Activated effector memory CD4-positive, alpha-beta T cell treated with Interleukin-2 at 50 U/mL for 16 hours (primary cell): ENCODE data around the gene PM20D1.
A peak's percentile ranks its signal among the peaks of the same experiment; 100 is the strongest.
"Not testable (repeated sequence)": the region's sequence is repeated elsewhere in the genome, so short reads cannot be mapped to it uniquely, and the experiment has no call there.

Experiments used
- DNase-seq: peaks from one replicate; pipeline ENCODE4 v3.0.0-alpha.2; 2020

The PM20D1 gene

DNA sequence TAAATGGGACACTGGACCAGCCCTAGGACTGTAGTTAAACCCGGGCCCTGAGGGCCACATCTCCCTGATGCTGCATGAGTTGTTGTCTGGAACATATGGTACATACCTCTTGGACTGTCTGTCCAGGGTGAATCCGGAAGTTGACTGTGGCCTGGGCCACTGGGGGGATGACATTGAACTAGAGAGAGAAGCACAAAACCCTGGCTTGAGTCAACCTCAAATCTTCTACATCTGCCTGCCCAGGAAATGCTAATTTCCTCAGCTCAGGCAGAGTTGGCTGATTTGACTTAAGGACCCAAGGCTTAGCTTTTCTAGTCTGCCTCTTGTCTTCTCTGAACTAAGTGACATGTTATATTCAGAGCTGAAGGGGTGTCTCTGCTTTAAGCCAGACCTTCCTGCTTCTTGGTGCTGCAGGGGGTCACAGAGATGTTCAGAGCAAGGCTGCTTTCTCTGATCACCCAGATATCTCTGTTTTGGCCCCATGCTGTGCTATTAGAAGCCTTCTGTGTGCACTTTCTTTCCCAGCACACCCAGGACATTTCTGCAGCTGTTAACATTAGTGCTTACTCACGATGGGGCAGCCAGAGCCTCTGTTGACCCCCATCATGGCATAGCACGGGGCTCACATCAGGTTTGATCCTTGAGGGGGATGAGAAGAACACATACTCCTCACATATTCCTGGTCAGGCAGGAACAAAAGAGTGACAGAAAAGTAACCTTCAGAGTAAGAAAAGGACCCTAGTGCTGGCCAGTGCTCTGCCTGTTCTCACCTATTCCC, 9.6 kb downstream of the PM20D1 start:
- no peak for DNase-seq

DNA sequence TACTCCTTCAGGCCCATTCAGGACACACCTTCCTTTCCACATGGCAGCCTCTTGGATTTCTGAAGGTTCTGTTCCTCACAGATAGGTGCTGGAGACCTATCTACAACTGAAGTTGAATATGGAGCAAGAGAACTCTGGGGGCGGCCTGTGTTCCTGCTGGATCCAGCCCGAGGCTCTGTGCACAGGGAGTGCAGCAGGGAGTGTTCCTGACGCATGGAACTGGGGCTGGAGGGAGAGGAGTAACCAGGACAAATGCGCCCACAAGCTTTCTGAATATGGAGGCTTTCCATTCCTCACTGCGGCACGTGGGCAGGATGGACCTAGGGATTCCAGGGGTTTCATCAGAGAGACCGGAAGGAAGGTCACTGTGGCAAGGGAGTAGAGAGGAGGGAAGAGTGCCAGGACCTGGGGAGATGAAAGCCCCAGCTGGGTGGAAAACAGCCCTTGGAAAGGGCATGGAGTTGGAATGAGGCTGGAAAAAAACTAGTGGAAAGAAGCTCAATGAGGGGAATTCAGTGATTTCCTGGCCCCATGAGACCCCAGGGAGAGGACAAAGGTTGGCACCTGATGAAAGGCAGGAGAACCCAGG, 12.5 kb downstream of the PM20D1 start:
- DNase-seq: no peak

DNA sequence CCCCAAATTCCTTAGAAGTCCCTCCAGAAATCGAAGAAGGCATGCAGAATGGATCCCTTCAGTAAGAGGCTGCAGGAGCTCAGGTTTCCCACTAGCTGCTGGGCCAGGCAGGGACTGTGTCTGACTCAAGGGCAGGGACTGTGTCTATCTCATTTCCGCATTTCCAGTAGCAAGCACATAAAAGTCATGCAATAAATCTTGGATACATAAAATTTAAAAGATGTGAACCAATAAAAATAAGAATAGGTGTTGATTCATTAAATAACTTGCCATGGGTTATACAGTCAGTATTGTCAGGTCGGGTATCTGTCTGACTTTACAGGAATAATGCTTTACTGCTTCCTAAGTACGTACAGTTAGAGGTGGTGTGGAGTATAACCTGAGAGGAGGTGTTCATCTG, 15.2 kb downstream of the PM20D1 start:
- DNase-seq: no peak

DNA sequence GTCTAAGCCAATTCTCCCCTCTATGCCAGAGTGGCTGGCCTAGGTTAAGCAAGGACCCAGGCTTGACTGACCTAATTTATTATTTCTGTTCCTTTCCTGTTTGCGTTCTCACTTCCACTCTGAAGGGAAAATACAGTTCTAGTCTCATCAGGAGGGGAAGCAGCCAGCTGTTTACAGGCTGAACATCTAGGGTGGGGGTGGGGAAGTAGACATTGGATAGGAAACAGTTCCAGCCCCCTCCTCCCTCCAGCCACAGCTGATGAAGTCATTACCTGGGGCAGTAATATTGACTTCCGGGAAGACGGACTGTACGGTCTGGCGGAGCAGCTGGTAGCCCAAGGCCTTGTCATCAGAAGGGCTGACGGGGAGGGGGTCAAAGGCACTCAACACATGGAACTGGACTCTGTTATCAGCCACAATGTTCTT, 17.6 kb downstream of the PM20D1 start:
- DNase-seq: no peak

DNA sequence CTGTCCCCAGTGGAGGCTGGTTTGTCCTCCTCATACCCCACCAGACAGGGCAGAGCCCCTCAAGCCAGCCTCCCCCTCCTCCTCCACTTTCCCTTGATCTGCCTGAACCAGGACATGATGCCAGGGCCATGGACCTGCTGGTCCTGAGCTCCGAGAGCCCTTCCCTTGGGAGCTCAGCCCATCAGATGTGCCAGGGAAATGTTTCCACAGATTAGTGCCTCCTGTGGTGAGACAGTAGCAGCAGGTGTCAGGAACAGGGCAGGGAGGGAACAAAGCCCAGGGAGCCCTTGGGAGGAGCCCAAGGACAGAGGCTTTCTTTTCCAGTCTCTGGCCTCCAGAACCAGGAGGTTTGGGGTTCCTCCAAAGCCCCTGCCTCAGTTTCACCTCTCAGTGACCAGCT, 22.3 kb downstream of the PM20D1 start:
- no peak for DNase-seq

DNA sequence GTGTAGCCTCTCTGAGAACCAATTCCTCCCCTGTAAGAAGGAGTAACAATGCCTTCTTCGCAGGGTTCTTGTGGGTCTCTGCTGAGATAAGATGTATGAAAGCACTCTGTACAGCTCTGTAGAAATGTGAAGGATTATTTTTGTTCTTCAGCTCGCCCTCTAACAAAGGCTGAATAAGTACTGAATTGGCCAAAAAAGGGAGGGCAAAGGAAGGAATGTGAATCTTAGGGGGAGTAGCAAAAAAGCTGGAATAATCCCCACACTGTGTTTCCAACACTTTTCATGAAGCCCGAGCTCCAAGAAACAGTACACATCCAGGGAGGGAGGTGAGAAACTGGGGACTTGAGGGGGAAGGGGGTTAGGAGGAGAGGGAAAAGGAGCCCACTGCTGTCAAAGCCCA, 22.9 kb downstream of the PM20D1 start:
- no peak for DNase-seq

DNA sequence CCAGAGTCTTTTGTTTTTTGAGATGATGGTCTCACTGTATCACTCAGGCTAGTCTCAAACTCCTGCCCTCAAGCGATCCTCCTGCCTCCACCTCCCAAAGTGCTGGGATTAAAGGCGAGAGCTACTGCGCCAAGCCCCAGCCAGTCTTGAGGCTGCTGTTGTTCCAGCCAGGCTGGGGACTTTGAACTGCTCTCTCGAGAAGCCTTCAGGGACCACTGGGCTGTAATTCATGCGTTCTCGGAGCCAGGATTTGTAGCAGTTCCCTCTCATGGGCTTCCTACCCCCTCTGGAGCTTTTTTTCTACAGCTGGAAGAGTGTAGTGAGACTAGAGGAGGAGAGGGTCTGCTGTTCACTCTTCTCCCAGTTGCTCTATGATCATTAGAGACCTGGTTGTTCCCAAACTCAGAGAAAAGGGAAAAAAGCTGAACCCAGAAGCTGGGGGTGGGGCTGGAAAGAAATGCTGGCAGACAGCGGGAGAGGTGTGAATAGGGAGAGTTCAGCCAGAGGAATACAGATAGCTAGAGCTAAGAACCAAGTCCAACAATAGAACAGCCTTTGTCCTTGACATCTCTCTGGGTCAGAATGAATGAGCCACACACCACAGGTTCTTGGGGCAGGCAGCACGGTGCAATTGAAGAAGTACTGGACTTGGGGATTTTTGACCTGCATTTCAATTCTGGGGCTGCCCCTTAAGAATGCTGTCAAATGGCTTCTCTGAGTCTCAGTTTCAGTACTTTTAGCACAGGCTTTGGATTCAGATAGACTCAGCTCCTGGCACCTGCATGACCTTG, 23.7 kb downstream of the PM20D1 start:
- DNase-seq: no peak

DNA sequence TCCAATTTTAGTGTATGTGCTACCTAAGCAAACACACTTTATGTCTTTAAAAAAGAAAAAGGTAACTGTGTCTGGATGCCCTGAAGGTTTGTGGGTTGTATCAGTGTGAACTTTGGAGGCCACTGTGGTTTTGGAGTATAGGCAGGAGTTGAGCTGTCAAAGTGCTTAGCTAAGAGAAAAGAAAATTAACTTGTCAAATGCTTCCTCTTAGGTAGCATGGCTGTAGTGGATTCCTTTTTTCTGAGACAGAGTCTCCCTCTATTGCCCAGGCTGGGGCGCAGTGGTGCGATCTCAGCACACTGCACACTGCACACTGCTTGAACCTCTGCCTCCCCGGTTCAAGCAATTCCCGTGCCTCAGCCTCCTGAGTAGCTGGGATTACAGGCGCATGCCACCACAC, 25.8 kb downstream of the PM20D1 start:
- no peak for DNase-seq

DNA sequence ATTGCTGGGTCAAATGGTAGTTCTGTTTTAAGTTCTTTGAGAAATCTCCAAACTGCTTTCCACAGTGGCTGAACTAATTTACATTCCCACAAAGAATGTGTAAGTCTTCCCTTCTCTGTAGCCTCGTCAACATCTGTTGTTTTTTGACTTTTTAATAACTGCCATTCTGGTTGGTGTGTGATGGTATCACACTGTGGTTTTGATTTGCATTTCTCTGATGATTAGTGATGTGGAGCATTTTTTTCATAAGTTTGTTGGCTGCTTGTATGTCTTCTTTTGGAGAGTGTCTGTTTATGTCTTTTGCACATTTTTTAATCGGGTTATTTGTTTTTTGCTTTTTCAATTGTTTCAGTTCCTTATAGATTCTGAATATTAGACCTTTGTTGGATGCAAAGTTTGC, 26.7 kb downstream of the PM20D1 start:
- DNase-seq: not testable (repeated sequence)

DNA sequence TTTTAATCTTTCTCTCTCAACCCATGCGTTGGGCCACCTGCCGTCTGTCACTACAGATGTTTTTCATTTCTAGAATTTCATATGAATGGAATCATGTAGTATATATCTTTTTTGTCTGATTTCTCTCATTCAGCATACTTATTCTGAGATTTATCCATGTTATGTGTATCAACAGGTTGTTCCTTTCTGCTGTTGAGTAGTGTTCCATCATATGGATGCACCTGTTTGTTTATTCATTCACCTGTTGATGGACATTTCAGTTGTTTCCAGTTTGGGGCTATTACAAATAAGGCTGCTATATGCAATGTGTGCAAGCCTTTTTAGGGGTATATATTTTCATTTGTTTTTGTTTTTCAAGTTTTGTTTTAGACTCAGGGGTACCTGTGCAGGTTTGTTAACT, 27.5 kb downstream of the PM20D1 start:
- no peak for DNase-seq

DNA sequence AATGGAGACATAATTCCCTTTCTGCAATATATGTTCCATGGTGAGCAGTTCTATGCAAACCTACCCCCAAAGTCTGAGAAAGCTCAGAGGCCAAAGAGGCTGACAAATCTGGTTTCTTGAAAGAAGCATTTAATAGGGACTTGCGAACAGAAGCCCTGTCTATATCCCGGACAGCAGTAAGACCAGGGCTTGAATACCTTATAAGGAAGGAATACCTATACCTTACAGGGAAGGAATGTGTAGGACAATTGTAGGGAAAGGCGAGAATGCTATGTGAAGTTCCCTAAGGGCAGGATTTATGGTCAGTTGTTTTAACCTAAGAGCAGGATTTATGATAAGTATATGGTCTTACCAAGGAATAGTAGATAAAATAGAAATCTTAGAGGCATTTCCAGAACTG, 31.9 kb downstream of the PM20D1 start:
- no peak for DNase-seq

DNA sequence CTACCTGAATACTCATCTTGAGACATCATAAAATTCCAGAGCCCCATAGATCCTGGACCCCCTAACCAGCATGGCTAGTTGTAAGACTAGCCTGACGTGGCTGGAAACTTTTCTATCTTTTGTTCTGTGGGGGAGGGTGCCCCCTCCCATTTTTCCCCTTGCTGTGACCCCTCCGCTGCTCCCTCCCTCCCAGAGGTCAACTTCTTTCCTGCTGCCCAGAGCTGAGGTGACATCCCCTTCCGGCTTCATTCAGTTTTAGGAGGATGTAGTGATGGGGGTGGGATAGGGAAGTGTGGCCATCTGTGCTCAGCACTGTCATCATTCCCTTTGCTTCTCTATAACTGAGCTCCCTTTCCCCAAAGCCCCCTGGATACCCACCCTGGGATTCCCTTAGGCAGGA, 32.6 kb downstream of the PM20D1 start:
- DNase-seq: no peak

DNA sequence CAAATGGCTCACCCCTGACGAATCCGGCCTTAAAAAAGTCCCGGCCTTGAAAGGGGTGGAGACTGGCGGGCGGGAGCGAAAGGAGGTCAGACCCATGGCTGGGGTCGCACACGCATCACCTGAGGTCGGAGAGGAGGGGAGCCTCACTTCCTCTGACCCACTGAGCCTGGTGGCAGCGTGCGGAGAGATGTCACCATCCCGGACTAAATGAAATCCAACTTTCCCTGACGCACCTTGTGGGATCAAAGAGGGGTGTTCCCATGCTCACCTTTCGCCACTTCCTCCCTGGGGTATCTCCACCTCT, 36.2 kb downstream of the PM20D1 start:
- no peak for DNase-seq

DNA sequence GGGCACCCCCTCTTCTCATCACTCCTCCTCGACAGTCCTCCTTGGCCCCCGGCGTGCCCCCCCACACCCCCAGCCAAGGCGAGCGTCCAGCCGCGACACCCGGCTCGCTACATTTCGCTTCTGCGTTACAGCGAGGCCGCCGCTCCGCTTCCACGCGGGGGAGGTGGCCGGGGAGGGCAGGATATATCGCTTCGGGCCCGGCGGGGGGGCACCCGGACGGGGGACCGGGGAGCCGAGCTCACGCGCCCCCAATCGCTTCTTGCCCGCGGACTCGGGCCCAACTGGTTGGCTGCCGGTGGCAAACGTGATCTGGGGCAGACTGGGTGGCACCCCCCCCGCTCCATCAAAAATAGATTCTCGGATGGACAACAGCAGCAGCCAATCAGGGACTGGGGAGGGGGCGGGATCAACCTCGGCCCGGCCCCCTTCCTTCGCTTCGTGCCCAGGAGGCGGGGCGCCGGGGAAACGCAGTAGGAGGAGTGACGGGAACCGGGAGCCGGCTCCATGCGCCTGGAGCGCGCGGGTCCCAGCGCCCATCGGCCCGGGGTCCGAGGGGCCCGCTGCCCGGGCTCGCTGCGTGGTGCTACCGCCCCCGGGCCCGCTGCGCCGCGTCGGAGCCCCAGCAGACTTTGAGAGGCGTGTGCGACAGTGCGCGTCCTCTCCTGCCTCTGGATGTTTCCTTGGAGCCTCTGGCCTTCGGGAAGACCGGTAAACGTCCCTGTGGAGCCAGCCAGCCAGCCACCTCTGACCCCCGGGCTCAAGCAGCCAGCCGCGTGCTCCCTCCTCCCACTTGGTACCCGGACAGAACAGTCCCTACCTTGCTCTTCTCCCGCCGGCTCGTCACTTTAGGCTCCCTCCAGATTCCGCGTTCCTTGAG, 36.8 kb downstream of the PM20D1 start, which contains the start of gene SLC41A1:
SLC41A1 (minus strand) TSS at position 321 of the 877 bp plus-strand sequence. CDS start 2,757 bp downstream, outside the sequence.
- DNase-seq: peak; percentile 89

DNA sequence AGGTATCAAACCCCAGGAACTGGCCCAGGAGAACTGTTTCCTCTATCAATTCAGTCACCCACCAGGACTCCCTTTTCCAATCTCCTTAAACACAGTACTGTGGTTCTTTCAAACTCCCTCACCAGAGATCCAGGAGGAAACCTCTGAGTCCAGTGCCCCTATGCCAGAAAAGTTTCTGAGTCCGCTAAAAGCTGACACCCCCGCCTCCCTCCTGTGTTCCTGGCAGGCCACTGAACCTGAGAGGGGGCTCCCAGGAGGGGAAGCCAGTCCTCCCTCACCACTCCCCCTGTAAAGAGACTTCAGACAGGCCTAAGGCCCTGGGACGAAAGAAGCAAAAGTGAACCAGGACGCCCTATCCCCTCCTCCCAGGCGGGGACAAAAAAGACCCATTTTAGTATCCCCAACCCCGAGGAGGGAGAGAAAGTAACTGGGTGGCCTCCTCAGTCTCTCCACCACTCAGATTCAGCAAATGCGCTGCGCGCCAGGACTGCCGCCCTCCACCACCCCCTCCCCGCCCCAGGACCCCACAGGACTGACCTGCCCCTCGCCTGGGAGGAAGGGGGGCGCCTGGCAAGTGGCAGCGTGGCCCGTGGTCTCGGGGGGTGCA, 37.6 kb downstream of the PM20D1 start:
- DNase-seq: no peak

DNA sequence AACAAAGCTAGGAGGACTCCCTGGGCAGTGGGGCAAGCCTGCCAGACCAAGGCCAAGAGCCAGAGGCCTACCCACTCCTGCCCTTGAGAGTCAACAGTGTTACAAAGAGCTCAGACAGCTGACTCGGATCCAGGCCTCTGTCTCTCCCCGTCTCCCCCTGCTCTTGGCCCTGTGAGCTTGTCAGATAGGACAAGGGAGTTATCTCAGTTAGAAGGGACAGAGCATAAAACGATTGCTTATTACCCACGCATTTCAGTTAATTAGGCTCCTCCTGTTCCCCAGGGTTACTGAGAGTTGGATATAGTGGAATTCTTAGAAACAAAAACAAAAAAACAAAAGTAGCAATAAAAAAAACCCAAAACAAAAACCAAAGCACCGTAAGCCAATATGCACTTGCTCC, 38.3 kb downstream of the PM20D1 start:
- no peak for DNase-seq

DNA sequence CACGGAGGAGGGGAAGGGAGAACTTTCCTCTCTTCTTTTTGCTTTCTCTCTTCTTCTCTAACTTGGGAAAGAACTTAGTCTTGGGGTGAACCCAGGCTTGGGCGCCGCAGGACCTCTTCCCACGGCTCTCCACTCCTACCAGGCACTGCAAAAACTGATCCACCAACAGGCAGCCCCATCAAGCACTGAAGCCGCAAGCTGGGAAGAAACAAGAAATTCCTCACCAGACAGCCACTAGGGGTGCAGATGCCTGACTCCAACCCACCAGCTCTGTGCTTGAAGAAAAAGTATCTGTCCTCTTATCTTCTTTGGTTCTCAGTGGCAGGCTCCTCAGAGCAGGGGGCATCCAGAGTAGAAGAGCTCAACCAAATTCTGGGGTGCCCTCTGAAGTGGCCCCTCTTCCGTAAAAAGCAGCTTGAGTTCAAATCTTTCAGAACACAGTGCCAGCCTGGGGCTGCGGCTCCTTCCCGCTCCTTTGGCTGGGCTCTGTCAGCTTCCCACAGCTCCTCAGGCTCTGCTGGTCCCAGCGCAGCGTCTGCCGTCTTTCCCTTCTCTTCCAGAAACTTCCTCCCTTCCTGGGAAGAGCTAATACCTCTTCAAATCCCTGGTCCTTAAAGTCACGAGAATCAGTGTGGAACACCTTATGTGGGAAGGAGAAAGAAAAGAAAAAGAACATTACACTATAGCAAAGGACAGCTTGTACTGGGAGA, 39.3 kb downstream of the PM20D1 start:
- no peak for DNase-seq

DNA sequence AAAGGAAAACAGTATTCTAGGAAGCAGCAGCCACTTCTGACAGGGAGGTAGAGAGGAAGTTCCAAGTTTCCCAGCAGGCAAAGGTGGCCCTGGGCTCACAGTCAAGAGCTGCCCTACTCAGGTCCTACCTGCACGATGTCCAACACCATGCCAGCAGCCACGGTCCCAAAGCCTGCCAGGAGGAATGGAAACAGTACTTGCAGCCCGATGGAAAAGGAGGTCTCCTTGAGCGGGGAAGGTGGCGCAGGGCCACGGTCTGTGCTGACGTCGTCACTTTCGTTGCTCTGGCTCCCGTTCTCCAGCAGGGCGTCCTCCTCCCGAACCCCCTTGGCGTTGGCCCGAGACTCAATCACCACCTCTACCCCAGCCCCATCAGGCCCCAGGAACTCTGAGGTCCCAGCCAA, 40.0 kb downstream of the PM20D1 start:
- no peak for DNase-seq

DNA sequence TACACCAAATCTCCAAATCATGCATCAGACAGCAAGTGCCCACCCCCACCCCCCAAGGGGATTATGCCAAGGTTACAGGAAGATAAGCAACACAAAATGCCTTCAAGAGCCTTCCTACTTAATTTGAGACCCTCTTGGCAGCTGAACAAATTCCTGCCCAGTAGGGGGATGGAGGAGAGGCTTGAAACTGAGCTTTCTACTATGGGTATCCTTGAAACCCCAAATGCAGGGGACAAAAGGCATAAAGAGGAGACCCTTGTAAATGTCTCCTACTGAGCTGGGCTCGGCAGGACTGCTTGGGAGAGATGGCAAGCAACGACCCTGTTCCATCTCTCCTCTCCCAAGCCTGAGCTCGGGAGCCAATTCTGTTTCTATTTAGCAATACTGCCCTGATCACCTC, 40.5 kb downstream of the PM20D1 start:
- no peak for DNase-seq

DNA sequence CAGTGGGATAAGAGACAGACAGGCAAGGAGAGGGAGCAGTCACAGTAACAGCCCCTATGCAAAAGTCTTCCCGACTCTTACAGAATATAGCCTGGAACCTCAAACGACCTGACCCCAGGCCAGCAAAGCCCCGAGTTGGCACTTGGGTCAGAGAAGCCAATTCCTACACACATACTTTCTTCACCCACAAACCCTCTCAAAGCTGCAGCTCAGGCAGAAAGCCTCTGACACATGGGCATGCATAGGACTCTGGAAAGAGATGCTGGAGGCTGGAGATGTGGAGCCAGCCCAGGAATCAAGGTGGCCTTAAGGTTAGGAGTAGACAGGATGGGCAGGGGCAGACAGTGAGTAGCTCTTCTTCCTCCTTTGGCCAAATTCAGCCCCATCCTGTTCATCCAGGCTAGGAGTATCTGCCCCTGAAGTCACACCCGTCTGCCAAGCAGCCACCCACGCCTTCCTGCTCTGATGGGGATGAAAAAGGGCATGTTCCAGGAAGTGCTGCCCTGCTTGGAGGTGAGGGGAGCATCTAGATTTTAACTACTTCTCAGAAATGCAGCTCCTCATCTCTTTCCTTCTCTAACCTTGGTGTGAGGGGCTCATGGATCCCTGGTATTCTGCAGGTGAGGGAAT, 44.7 kb downstream of the PM20D1 start:
- DNase-seq: no peak

DNA sequence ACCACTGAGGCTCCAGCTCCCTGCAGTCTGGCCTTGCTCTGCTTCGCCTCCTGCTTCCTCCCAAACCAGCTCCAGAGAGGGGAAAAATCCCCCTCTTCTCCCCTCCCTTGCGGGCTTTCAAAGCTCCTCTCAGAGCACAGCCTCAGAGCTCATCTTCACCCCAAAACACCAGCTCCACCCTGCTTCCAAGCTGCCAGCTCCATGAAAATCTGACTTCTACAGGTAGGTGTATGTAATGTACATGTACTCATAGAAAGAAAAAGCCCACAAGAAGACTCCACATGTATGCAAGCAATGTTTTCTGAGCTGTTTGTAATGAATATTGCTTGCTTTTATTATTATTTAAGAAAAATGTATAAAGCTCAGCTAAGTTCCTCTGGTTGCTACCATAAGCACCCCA, 45.3 kb downstream of the PM20D1 start:
- DNase-seq: no peak

DNA sequence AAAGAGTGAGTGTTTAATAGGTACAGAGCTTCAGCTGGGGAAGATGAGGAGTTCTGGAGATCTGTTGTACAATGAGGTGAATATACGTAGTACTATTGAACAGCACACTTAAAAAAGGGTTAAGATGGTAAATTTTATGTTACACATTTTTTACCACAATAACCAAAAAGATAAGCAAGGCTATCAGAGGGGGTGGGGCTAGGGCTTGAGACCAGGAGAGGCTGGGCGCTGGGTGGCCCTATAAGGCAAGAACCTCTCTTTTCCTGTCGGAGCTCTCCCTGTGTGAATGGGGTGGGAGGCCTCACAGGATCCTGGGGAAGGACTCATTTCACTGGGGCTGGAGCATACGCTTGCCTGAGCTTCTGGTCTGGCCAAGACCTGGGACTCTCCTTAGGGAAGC, 45.9 kb downstream of the PM20D1 start:
- no peak for DNase-seq
